Lower leg skin (tissue), 3 donors: ENCODE results near the gene TAC4.

Experiments
- CTCF ChIP-seq, 3 donors: fragments of 450-650 bp; IDR thresholded peaks; one replicate each; pipeline ENCODE4 v1.5.1; 2016; ENCODE audit warnings: antibody characterized with exemption in 3 of 3, mild to moderate bottlenecking in 3 of 3, moderate library complexity in 2 of 3
- POLR2A ChIP-seq, 2 donors: fragments of 450-650 bp; IDR thresholded peaks; one replicate each; pipeline ENCODE4 v1.6.1; 2016 to 2017; ENCODE audit warnings: antibody characterized with exemption in 2 of 2, mild to moderate bottlenecking in 1 of 2, moderate library complexity in 1 of 2

- TF ChIP-seq CTCF (IDR thresholded peaks at IDR 0.05) (no peak), POLR2A (IDR thresholded peaks at IDR 0.05) (no peak)
Observed at GRCh38 chr17:49814781-49815529, 32.9 kb downstream of the TAC4 start.
